ENCODE data around the gene OSBP2.

OSBP2 gene

GRCh38 chr22:30822216-30823014, 127.7 kb downstream of the OSBP2 start:
- no peak for DNase-seq

- DNase-seq: no peak
These were observed 128.3 kb downstream of the OSBP2 start for GRCh38 chr22:30823015-30823370.

- DNase-seq: no peak
These were observed 129.4 kb downstream of the OSBP2 start for GRCh38 chr22:30824096-30824495.

- DNase-seq: no peak
These were observed 130.0 kb downstream of the OSBP2 start for GRCh38 chr22:30824711-30825110.

- no peak for DNase-seq
These were observed 131.2 kb downstream of the OSBP2 start for GRCh38 chr22:30825711-30826505.

GRCh38 chr22:30826670-30827355, 132.1 kb downstream of the OSBP2 start:
- DNase-seq: no peak

- DNase-seq: no peak
These were observed 133.0 kb downstream of the OSBP2 start for GRCh38 chr22:30827646-30828045.

- DNase-seq: no peak
These were observed 133.8 kb downstream of the OSBP2 start for GRCh38 chr22:30828187-30829155.

GRCh38 chr22:30829901-30830550, 135.4 kb downstream of the OSBP2 start:
- DNase-seq: no peak

GRCh38 chr22:30830907-30831306, 136.2 kb downstream of the OSBP2 start:
- no peak for DNase-seq

- DNase-seq: no peak
These were observed 137.8 kb downstream of the OSBP2 start for GRCh38 chr22:30832407-30832987.

- DNase-seq: no peak
These were observed 138.6 kb downstream of the OSBP2 start for GRCh38 chr22:30833322-30833721.

GRCh38 chr22:30837531-30837930, 142.9 kb downstream of the OSBP2 start:
- DNase-seq: no peak

GRCh38 chr22:30838111-30838510, 143.4 kb downstream of the OSBP2 start:
- DNase-seq: no peak

GRCh38 chr22:30841273-30841672, 146.6 kb downstream of the OSBP2 start:
- DNase-seq: no peak

- no peak for DNase-seq
These were observed 148.6 kb downstream of the OSBP2 start for GRCh38 chr22:30843245-30843644.

GRCh38 chr22:30847583-30847982, 152.9 kb downstream of the OSBP2 start:
- DNase-seq: no peak

- no peak for DNase-seq
These were observed 160.6 kb downstream of the OSBP2 start for GRCh38 chr22:30855266-30855665.

- DNase-seq: no peak
These were observed 161.2 kb downstream of the OSBP2 start for GRCh38 chr22:30855677-30856518.

- DNase-seq: no peak
These were observed 162.2 kb downstream of the OSBP2 start for GRCh38 chr22:30856741-30857502.

Measured in inflammatory macrophage treated with lipopolysaccharide for 4 hours (primary cell).